GM18502 (cell line): ENCODE results near the gene HYAL3.
A peak's percentile ranks its signal among the peaks of the same experiment; 100 is the strongest.

ENCODE experiments used
- ATAC-seq: cut with Tn5 transposase; IDR thresholded peaks from one replicate; pipeline ENCODE4 v1.9.1; 2021; ENCODE audit warnings: mild to moderate bottlenecking; ENCODE audit not compliant: unreplicated experiment, poor library complexity

Gene HYAL3

DNA sequence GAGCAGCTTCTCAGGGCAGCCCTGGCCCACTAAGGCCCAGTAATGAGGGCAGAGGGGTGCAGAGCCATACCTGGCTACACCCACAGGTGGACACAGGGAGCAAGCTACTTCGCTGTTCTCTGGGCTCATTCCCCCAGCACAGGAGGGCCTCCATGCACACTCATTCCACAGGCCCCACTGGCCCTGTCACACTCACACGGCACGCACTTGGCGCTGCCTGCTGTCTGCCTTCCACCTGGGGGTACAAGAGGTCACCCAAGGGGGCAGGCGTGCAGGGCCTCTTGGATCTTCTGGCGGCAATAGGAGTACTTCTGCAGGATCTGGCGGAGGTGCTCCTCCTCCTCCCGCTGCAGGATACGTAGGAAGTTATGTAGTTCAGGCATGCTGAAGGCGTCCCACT is 31.1 kb upstream of the HYAL3 start:
- ATAC-seq = no peak

DNA sequence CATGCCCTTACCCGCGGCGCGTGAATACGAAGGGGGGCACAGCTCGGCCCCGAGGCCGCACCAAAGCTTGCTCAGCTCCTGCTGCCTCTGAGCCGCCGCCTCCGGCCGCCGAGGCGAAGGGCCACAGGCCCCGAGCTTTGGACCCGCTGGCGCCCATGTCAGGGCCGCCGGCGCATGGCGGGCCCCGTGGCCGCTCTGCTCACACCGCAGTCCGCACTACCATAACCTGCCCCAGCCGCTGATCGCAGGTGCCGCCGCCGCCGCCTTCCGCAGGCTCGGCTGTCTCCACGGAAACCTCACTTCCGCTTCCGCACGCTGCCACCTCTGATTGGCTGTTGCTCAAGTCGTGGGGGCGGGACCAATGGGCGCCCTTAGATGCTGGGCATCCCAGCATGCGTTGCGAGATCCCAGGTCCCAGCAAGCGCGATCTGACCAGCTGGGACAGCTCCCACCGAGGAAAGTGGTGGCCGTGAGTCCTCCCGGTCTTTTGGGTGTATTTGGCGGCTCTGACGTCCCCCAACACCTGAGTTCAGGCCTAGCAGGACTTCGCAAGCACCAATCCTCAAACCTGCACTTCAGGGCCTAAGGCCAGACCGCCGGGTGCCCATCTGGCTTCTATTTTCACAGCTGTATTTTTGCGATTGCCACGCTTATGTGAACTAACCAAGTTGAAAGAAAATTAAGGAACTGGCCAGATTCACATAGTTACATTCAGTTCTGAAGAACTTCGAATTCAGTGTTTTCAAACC is 28.9 kb upstream of the HYAL3 start, which contains the start of gene TUSC2:
Gene TUSC2 (minus strand): TSS at position 281 of the 749 bp plus-strand sequence. CDS start 124 bp downstream, at position 157.
- peak; percentile 88 for ATAC-seq

DNA sequence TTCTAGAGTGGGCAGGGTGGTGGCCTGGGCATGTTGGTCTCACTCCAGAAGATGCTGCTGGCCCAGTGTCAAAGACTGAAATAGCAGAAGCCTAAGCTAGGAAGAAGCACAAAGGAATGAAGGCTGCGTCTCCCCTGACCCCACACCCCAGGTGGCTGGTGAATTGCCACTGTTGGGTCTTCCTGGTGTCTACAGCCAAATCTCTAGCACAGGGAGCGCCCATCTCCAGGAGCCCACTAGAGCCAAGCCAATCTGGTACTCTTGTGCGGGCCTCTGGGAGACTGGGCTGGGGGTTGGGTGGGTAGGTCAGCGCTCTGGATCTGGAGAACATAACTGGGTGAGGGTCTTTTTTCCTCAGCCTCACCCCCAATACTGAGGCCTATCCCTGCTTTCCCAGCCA is 27.9 kb upstream of the HYAL3 start:
- ATAC-seq = no peak

DNA sequence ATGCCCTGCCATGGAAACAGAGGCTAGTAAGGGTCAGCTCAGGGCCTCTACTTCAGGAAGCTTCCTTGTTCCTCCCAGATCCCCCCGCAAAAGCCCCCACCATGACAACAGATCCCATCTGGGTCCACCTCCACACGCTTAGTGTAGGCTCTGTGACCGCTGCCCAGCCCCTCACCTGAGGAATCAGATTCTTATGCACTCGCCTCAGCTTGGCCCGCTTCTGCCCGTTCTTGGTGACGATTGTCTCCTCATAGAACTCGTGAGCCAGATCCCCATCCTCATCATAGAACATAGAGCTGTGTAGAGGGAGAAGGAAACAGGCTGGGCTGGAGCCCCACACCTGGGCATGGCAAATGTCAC is 27.0 kb upstream of the HYAL3 start:
- no peak for ATAC-seq

DNA sequence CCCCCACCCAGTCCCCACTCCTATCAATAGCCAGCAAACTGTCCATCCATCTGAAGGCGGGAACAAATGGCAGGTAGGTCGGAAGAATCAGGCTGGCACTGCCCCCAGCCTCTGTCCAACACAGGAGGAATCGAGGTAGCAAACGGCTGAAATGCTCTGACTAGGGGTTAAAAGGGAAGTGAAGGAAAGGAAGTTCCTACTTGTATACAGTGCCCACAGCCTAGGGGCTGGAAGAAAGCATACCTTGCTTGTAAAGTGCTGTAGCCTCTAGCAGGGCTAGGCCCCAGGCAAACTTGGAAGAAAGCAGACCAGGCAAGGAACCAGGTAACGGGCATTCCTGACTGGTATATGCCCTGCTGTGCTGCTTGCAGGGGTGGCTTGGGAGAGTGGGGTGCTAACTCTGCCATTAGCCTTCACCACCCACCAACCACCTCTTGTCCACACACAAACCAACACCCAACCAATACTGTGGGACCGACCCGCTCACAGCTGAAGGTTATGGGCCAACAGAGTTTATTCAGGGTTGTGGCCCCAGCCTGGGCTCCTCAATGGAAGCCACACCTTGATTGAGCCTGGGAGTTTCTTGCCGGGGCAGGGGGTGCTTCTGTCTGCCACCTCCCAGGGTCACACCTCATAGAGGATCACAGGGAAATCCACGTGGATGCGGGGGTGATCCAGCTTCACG is 26.4 kb upstream of the HYAL3 start:
- no peak for ATAC-seq

DNA sequence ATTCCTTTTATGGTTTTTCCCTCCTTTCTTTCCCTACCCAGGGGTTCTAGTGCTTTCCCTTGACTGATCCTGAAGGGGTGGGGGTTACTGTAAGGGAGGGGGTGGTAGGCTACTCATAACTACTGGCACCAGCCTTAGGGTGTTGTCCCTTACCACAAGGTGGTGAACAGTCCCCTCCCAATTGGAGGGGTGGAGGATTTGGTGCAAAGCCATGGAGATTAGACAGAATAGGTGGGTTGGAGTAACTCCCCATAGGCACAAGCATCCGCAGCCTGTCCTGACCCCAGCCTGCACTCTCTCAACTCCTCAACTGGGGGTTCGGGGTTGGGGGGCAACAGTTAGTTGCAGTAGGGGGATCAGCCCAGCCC is 25.9 kb upstream of the HYAL3 start:
- ATAC-seq = no peak

DNA sequence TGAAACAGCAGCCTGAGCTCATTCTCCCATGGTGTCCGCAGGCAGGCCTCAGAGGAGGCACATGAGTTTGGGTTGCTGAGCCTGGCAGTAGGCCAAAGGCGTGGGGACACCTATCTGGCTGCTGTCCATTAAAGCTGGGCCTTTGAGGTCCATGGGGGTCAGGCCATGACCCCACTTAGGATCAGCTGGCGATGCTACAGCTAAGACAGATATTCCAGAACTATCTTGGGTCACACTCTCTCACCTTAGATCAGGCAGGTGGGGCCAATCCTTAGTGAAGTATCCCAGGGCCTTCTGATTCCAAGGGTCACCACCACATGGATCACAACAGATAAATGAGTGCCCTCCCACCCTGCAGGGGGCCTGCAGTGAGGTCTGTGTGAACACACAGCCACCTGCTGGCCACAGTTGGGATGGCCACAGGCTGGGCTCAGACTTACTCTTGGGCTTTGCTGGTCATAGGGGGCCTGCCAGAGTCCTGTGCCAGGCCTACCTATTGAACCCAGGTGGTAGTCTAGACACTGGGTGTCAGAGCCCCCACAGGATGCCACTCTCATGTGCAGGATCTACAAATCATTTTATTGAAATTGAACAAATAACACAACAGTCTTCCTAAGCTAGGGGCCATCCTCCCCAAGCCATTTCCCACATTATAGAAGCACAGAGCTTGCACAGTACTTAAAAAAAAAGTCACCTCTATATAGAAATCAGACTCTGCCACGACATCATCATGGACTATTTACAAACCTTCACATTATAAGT is 25.3 kb upstream of the HYAL3 start:
- no peak for ATAC-seq

DNA sequence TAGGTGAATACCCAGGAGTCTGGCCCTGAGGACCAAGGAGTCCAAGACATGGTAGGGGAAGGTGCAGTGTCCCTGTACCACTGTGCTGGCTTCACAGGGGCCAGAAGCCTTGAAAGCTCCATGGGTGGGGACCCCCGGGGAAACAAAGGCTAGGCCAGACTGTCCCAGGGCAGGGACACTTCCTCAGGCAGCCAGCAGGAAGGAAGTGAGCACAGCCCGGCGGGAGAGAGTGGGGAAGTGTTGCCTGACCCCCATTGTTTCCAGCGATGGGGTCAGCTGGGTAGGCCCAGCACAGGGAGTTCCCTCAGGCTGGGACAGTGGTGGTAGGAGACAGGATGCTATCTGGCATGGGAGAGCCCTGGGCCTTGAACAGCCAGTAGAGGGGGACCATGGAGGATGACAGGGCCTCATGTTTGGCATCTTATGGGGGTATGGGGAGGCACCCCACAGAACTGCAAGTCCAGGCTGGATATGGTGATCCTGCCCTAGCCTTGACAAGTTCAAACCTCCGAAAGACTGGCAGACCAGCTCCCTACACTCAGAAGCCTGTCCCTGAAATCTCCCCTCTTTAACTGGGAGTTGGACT is 24.5 kb upstream of the HYAL3 start:
- no peak for ATAC-seq

DNA sequence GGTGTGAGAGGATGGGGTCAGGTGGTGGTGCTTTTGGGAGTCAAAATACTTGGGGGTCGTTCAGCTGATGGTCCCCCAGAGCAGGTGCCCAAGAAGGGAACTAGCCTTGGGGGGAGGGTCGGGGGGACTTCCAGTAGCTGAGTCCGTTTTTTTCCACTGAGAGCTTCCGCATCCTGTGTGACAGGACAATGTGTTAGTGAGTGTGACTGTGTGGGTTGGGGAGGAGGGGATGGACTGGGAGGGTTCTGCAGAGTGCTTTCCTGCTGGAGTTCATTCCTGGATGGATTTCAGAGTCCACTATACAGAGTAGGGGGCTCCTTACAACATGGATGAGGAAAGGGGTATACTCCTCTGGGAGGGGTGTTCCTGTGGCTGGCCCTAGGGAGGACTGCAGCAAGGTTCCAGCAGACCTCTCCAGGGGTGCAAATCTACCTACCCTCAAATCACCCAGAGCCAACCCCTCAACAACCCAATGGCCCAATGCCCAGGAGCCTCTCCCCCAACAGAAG is 23.9 kb upstream of the HYAL3 start:
- no peak for ATAC-seq

DNA sequence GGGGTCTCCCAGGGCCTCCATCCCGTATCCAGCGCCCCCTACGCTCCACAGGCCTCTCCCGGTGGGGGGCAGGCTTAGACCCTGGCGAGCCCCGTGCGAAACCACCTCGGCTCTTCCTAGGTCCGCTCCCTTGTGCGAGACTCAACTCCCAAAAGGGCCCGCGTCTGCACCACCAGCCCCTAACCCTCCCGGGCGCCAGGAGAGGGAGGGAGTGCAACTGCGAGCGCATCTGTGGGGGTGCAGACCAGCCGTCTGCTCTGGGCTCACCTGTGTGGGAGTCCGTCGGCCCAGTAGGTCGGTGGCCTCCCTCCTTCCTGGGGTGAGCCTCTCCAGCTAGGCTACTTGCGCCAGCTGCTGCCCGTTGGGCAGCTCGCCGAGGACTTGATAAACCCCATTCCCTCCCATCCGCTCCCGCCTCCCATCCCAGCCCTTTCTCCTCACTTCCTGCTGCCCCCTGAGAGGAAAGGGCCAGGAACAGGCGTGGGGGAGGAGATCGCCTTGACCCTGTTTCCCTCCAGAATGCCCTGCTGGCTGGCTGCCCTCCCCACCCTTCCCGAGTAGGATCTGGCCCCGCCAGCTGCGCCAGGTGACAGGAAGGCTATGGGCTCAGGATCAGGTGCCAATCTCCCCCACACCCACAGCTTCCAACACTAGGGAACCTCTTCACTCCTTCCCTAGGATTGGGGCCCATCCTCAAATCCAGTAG is 23.3 kb upstream of the HYAL3 start, which contains the start of gene HYAL2:
Gene HYAL2 (minus strand): TSS at position 360 of the 706 bp plus-strand sequence. CDS start 2,256 bp downstream, outside the sequence.
- ATAC-seq = no peak

DNA sequence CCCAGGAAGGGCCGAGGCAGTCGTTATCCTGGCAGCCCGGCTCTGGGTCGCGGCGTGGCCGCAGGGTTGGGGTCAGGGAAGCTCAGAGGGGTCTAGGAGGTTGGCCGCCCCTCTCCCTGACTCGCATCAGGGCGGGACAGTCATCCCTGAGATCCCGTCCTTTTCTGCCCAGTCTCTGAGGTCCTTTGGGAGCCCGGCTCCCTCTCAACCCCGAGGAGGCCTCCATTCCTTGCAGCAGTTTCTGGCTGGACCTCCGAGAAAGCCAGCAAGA is 22.8 kb upstream of the HYAL3 start:
- no peak for ATAC-seq

DNA sequence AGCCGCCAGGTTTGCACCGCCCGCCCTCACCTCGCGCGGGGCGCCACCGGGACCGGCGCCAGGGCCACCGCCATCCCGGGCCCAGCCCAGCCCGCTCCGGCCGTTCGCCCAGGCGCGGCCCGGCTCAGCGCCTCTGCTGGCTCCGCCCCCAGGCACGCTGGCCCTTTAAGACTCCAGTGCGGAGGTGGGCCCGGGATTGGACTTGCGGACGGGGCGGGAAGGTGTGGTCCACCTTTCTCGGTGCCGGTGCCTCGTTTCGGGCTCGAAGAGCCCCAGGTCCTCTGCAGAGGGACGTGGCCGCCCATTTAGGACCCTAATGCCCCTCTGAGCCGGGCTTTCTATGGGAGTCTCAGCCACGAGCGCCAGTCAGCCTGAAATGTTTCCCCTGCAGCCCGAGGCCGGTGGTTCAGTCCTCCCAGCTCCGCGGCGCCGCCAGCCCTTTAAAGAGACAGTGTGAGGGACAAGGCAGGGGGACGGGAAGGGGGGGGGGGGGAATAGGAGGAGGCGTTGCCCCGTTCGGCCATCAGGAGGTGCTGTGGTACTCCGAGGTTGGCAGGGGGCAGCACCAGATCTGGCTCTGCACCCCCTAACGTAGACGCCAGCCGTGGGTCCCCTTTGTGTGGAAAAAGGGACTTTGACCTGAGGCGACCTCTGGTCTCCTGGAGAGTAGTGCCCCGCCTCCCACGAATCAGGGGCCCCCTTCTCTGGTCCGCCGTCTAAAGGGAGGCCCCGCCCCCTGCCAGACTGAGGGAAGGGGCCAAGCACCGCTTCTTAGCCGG is 22.3 kb upstream of the HYAL3 start:
- ATAC-seq = peak; percentile 79

DNA sequence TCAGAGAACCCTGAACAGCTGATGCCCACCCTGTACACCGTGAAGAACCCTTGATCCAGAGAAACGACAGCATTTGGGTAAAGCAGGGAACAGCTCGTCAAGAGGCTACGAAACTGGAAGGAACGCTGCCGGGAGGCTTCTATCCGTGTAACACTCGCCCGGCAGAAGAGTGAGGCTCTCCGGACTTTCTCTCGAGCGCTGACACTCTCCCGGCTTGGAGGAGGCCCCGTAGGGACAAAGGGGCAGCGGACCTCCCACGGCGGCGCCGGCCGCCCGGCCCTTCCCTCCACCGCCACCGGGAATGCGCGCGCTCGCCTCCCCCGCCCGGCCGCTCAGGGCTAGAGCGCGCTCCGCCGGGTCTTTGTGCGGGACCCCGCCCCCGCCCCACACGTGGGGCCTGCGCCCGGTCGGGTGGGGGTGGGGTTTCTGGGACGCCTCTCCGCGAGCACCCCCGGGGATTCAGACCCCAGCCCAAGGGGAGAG is 21.7 kb upstream of the HYAL3 start:
- peak; percentile 61 for ATAC-seq

DNA sequence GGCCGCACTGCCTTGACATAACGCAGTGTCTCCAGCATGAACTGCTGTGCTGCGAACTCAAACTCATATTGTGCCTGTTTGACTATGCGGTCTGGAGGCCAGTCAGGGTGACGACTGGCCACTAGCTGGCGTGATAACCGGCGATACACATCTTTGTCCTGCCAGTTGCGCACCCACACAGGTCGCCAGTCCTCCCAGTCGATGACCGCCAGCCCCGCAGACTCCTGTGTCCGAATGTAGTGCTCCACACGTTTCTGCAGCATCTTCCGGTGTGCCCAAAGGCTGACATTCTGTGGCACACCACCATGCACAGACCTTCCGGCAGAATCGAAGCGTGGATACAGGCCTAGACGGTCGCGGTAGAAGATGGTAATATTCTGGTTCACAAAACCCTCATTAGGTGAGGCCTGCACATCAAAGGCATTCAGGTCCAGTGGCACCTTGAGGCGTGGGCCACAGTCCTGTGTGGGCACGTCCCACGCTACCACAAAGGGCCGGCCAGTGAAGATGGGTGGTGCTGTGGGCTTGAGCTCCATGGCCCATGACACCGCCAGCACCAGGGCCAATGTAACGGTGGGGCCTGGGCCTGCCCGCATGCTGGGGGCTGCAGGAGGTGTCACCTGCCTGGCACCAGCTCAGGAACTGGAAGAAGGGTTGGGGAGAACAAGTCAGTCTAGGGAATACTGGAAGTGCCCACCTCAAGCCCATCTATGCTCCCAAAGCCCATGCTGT is 20.9 kb upstream of the HYAL3 start:
- ATAC-seq = no peak

DNA sequence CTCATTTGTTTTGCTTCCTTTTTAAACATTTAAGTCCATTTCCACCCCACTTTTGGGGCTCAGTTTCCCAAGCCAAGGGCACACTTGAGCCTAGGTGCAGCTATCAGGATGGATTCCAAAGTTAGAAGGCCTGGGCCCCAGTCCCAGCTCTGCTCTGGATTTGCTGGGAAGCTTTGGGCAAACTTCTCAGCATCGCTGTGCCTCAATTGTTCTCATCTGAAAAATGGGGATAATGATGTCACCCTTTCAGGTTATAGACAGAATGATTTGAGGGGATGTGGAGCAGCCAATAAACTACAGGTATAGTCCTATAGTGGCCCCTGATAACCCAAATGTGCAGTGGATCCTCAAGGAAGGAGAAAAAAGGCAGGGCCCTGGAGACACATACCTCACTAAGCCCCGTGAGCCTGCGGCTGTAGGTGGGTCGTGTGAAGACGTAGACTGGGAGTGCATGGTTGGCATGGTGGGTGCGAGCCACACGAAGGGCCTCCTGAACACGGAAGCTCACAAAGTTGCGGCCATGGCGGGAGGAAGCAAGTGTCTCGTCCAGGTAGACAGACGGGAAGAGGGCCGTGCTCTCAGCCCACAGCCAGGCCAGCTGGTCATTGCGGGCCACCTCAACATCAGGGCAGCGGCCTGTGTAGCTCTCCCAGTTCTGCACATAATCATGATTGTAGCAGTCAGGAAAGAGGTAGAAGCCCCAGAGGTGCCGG is 20.1 kb upstream of the HYAL3 start:
- ATAC-seq = no peak

DNA sequence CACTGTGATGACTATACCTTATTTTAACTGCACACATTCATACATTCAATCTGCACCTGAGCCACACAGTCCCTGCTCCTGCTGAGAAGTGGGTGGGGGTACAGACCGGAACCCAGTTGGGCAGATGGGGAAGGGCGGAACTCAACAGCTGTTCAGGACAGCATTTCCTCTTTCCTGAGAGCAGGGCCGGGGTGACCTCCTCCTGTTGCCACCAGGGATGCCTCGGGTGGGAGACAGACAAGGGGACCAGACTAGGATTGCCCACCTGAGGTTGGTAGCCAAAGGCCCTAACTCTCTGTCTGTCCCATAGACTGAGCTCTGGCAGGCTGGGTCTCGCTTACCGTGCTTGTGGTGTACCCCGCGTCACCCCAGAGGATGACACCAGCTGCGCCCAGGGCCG is 19.4 kb upstream of the HYAL3 start:
- ATAC-seq = no peak

DNA sequence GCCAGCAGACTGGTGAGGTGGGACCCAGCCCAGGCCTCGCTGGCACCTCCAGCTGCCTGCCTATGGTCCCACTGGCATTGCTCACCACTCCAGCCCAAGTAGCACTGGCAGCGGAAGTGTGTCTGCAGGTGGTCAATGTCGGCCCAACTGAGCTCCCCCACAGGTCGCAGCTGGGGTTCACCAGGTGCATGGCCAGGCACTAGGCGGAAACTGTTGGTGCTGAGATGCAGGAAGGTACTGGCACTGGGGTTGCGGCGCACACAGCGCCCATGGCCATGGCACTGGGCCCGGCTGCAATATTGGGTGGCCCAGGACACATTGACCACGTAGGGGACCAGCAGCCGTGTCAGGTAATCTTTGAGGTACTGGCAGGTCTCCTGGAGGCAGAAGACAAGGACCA is 19.0 kb upstream of the HYAL3 start:
- no peak for ATAC-seq

DNA sequence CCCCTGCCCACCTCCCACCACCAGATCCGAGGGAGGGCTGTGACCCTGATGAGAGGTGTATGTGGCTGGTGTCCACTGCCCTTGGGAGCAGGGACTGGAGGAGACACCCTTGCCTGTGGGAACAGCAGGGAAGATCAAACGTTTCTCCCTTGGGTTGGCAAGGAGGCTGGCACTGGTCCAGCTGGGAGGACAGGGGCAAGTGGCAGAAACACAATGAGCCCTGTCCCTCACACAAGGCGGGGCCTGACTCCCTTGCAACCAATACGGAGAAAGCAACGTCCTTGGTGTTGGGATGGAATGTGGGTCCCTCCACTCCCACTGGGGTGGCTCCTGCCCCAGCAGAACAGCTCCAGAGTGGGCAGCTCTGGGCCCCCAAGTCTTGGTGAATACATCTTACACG is 18.1 kb upstream of the HYAL3 start:
- no peak for ATAC-seq
